HEK293 (cell line): ENCODE results near the gene PDE4B.
"Not testable (repeated sequence)": the region's sequence is repeated elsewhere in the genome, so short reads cannot be mapped to it uniquely, and the experiment has no call there.

ENCODE experiments used
- CTCF ChIA-PET: fragments of 350-600 bp; formaldehyde crosslinking; extraction: SDS; loops from one replicate; lab custom pipeline; 2021; ENCODE audit warnings: antibody characterized with exemption; lab: Yijun Ruan, JAX
- POLR2A ChIA-PET: fragments of 300-600 bp; formaldehyde crosslinking; extraction: SDS; loops from one replicate; lab custom pipeline; 2020; ENCODE audit warnings: antibody characterized with exemption, inconsistent platforms; lab: Yijun Ruan, JAX
- H3K27ac ChIP-seq: fragments of 200-500 bp; sonication (Bioruptor generic); 2 replicates; pipeline ENCODE4 v1.5.1; 2014; ENCODE audit warnings: low read depth, low read length, control low read depth, inconsistent platforms; ENCODE audit errors: extremely low read depth
- H3K36me3 ChIP-seq, 2 experiments: fragments of 200-500 bp in 1 of 2; sonication (Bioruptor generic) in 1 of 2; 1 replicate in 1 of 2; 2 replicates in 1 of 2; pipeline ENCODE4 v1.5.1; 2014 to 2017; ENCODE audit warnings: inconsistent platforms in 2 of 2, low read length in 2 of 2; ENCODE audit not compliant: control insufficient read depth in 2 of 2, insufficient read depth in 1 of 2
- H3K4me1 ChIP-seq: fragments of 200-500 bp; sonication (Bioruptor generic); 2 replicates; pipeline ENCODE4 v1.5.1; 2014; ENCODE audit warnings: mild to moderate bottlenecking, low read length, inconsistent platforms; ENCODE audit not compliant: control insufficient read depth, insufficient read depth
- H3K4me3 ChIP-seq: 2 replicates; pipeline ENCODE4 v1.5.1; 2011; ENCODE audit warnings: low read depth, mild to moderate bottlenecking, control low read depth, low read length, moderate library complexity
- H3K9me3 ChIP-seq: fragments of 200-500 bp; sonication (Bioruptor generic); 2 replicates; pipeline ENCODE4 v1.5.1; 2014; ENCODE audit warnings: low read depth, low read length, inconsistent platforms; ENCODE audit not compliant: control insufficient read depth, insufficient read depth
- EGR2 ChIP-seq: fragments of 450-650 bp; formaldehyde crosslinking; IDR thresholded peaks from 2 replicates; pipeline ENCODE4 v1.5.1; 2016; ENCODE audit warnings: low read depth, missing biosample characterization, missing genetic modification characterization
- FEZF1 ChIP-seq: fragments of 450-650 bp; formaldehyde crosslinking; IDR thresholded peaks from 2 replicates; pipeline ENCODE4 v1.5.1; 2016; ENCODE audit warnings: missing biosample characterization, missing genetic modification characterization
- IKZF3 ChIP-seq: fragments of 450-650 bp; IDR thresholded peaks from 2 replicates; pipeline ENCODE4 v1.5.0; 2018; ENCODE audit warnings: missing biosample characterization, mild to moderate bottlenecking, missing genetic modification characterization, moderate library complexity
- PRDM6 ChIP-seq: fragments of 450-650 bp; formaldehyde crosslinking; IDR thresholded peaks from 2 replicates; pipeline ENCODE4 v1.5.1; 2017; ENCODE audit warnings: missing biosample characterization, missing genetic modification characterization
- SCRT1 ChIP-seq: fragments of 450-650 bp; formaldehyde crosslinking; IDR thresholded peaks from 2 replicates; pipeline ENCODE4 v1.5.1; 2016; ENCODE audit warnings: missing biosample characterization, missing genetic modification characterization, borderline replicate concordance
- SCRT2 ChIP-seq: fragments of 450-650 bp; formaldehyde crosslinking; IDR thresholded peaks from 2 replicates; pipeline ENCODE4 v1.5.1; 2016; ENCODE audit warnings: missing biosample characterization, missing genetic modification characterization
- TCF7L2 ChIP-seq: IDR thresholded peaks from 2 replicates; pipeline ENCODE4 v1.6.1; 2011; ENCODE audit warnings: low read depth, mild to moderate bottlenecking, inconsistent platforms, low read length, moderate library complexity, borderline replicate concordance
- YY1 ChIP-seq: fragments of 450-650 bp; formaldehyde crosslinking; IDR thresholded peaks from 2 replicates; pipeline ENCODE4 v1.5.1; 2018; ENCODE audit warnings: missing biosample characterization, missing genetic modification characterization
- ZBTB1 ChIP-seq: fragments of 450-650 bp; formaldehyde crosslinking; IDR thresholded peaks from 2 replicates; pipeline ENCODE4 v1.5.1; 2016; ENCODE audit warnings: missing biosample characterization, missing genetic modification characterization
- ZBTB44 ChIP-seq: fragments of 450-650 bp; IDR thresholded peaks from 2 replicates; pipeline ENCODE4 v1.5.1; 2018; ENCODE audit warnings: missing biosample characterization, mild to moderate bottlenecking, missing genetic modification characterization
- ZFHX2 ChIP-seq: fragments of 450-650 bp; formaldehyde crosslinking; conservative IDR thresholded peaks from 2 replicates; pipeline ENCODE4 v1.5.1; 2016; ENCODE audit warnings: missing biosample characterization, missing genetic modification characterization
- ZFP41 ChIP-seq: fragments of 450-650 bp; formaldehyde crosslinking; IDR thresholded peaks from 2 replicates; pipeline ENCODE4 v1.5.1; 2016; ENCODE audit warnings: missing biosample characterization, missing genetic modification characterization, borderline replicate concordance
- ZIC2 ChIP-seq: fragments of 450-650 bp; formaldehyde crosslinking; IDR thresholded peaks from 2 replicates; pipeline ENCODE4 v1.5.1; 2016; ENCODE audit warnings: missing biosample characterization, missing genetic modification characterization
- ZNF140 ChIP-seq: fragments of 450-650 bp; formaldehyde crosslinking; IDR thresholded peaks from 2 replicates; pipeline ENCODE4 v1.5.1; 2016; ENCODE audit warnings: missing biosample characterization, missing genetic modification characterization
- ZNF174 ChIP-seq: fragments of 450-650 bp; formaldehyde crosslinking; IDR thresholded peaks from 2 replicates; pipeline ENCODE4 v1.5.0; 2017; ENCODE audit warnings: missing biosample characterization, mild to moderate bottlenecking, missing genetic modification characterization
- ZNF175 ChIP-seq: fragments of 450-650 bp; formaldehyde crosslinking; IDR thresholded peaks from 2 replicates; pipeline ENCODE4 v1.5.1; 2016; ENCODE audit warnings: missing biosample characterization, missing genetic modification characterization
- ZNF221 ChIP-seq: fragments of 450-650 bp; formaldehyde crosslinking; IDR thresholded peaks from 2 replicates; pipeline ENCODE4 v1.5.1; 2017; ENCODE audit warnings: missing biosample characterization, missing genetic modification characterization, borderline replicate concordance
- ZNF24 ChIP-seq: fragments of 450-650 bp; formaldehyde crosslinking; IDR thresholded peaks from 2 replicates; pipeline ENCODE4 v1.5.1; 2016; ENCODE audit warnings: missing biosample characterization, missing genetic modification characterization
- ZNF423 ChIP-seq: fragments of 450-650 bp; formaldehyde crosslinking; IDR thresholded peaks from 2 replicates; pipeline ENCODE4 v1.5.1; 2016; ENCODE audit warnings: missing biosample characterization, missing genetic modification characterization
- ZNF48 ChIP-seq: fragments of 450-650 bp; formaldehyde crosslinking; IDR thresholded peaks from 2 replicates; pipeline ENCODE4 v1.5.1; 2016; ENCODE audit warnings: missing biosample characterization, missing genetic modification characterization
- ZNF518A ChIP-seq: fragments of 450-650 bp; formaldehyde crosslinking; conservative IDR thresholded peaks from 2 replicates; pipeline ENCODE4 v1.5.1; 2016; ENCODE audit warnings: low read depth, missing biosample characterization, missing genetic modification characterization
- ZNF777 ChIP-seq: fragments of 450-650 bp; formaldehyde crosslinking; IDR thresholded peaks from 2 replicates; pipeline ENCODE4 v1.5.1; 2017; ENCODE audit warnings: missing biosample characterization, missing genetic modification characterization, borderline replicate concordance

Gene PDE4B

GRCh38 chr1:66067219-66067618 lies 274.5 kb downstream of the PDE4B start:
- POLR2A ChIA-PET, H3K4me3 ChIP-seq, H3K36me3 ChIP-seq, H3K27ac ChIP-seq, CTCF ChIA-PET, H3K9me3 ChIP-seq, H3K4me1 ChIP-seq: not testable (repeated sequence)
- peak; percentile 70; the same call in 1 of the 2 replicates for TF ChIP-seq SCRT1 (tag by site-specific recombination)
- TF ChIP-seq SCRT2, result peak; percentile 90
- TF ChIP-seq, all 188 proteins: peak for 2; not testable (repeated sequence) for 186

- CTCF ChIA-PET, result interaction anchor here (0.5 to 0.6 kb wide), 3 partner anchors 434 to 1246 kb away, joined by 3 to 4 read pairs (median 3); no protein-coding TSS in a partner anchor
- H3K4me1 ChIP-seq, result peaks cover 12% of the 10 kb centered on the region; the same call in 1 of the 2 replicates
- no peaks in the 10 kb centered on the region for H3K9me3 ChIP-seq
- no peak overlapping the region for H3K4me3 ChIP-seq
- POLR2A ChIA-PET, result no interaction called here
- H3K27ac ChIP-seq, result no peak overlapping the region
- TF ChIP-seq EGR2 (peak; percentile 42; the same call in 1 of the 2 replicates), ZBTB1 (tag by site-specific recombination) (no peak), IKZF3 (peak; percentile 19), FEZF1 (tag by site-specific recombination) (peak; percentile 55), ZNF24 (tag by site-specific recombination) (no peak), ZBTB44 (tag by site-specific recombination) (no peak), SCRT2 (peak; percentile 52; the same call in 1 of the 2 replicates), ZNF423 (tag by site-specific recombination) (0 out of 2 replicates have a peak, but pooled peaks have one; percentile 50), ZFHX2 (peak; percentile 37), PRDM6 (tag by site-specific recombination) (peak; percentile 44; the same call in 1 of the 2 replicates), ZIC2 (tag by site-specific recombination) (peak; percentile 37; the same call in 1 of the 2 replicates), SCRT1 (tag by site-specific recombination) (peak; percentile 58)
- TF ChIP-seq, all 188 proteins: peak for 9
- no peaks in the 10 kb centered on the region for H3K36me3 ChIP-seq
Observed at GRCh38 chr1:66069976-66070876, 277.5 kb downstream of the PDE4B start.

GRCh38 chr1:66073388-66073787 lies 280.7 kb downstream of the PDE4B start:
- Histone ChIP-seq H3K27ac (no peak overlapping the region), H3K36me3 (no peaks in the 10 kb centered on the region), H3K4me1 (peaks cover 12% of the 10 kb centered on the region; the same call in 1 of the 2 replicates), H3K4me3 (no peak overlapping the region), H3K9me3 (no peaks in the 10 kb centered on the region)
- ChIA-PET POLR2A (no interaction called here), CTCF (no interaction called here)
- TF ChIP-seq ZFP41 (tag by site-specific recombination) (no peak), ZNF518A (tag by site-specific recombination) (no peak), ZNF140 (no peak), TCF7L2 (no peak), ZNF174 (no peak), ZNF175 (tag by site-specific recombination) (no peak), ZNF221 (no peak), YY1 (tag by site-specific recombination) (no peak), ZNF48 (tag by site-specific recombination) (no peak), ZNF777 (tag by site-specific recombination) (no peak)
